Brain microvascular endothelial cell (primary cell): ENCODE data around the gene AUTS2.

Source experiments
- DNase-seq: peaks from one replicate; pipeline ENCODE4 v3.0.0-alpha.2; 2020
- H3K27ac ChIP-seq: fragments of 250-450 bp; sonication (Bioruptor Pico); 2 replicates; pipeline ENCODE4 v1.5.1; 2020; ENCODE audit warnings: mild to moderate bottlenecking, moderate library complexity
- H3K27me3 ChIP-seq: fragments of 250-450 bp; sonication (Bioruptor Pico); replicated peaks from 2 replicates; pipeline ENCODE4 v1.5.1; 2020; ENCODE audit warnings: mild to moderate bottlenecking
- H3K36me3 ChIP-seq: fragments of 250-450 bp; sonication (Bioruptor Pico); replicated peaks from 2 replicates; pipeline ENCODE4 v1.5.1; 2020; ENCODE audit warnings: mild to moderate bottlenecking
- H3K4me3 ChIP-seq: 2 replicates; pipeline ENCODE4 v1.5.1; 2011; ENCODE audit warnings: low read depth, mild to moderate bottlenecking, control low read depth, low read length, moderate library complexity
- CTCF ChIP-seq: IDR thresholded peaks from 2 replicates; pipeline ENCODE4 v1.5.1; 2011; ENCODE audit warnings: low read depth, mild to moderate bottlenecking, moderate library complexity, low read length, control low read depth, inconsistent platforms; ENCODE audit errors: missing control alignments
- in situ Hi-C: cut with HindIII; loops from 2 replicates; pipeline ENCODE4 v1.10.0; 2017; ENCODE audit warnings: low sequenced_read_pairs, low pct_ligation_motif_present

The AUTS2 gene

GRCh38 chr7:69608878-69609277, 10.6 kb downstream of the AUTS2 start:
- in situ Hi-C loops = no loop called here
- Histone ChIP-seq H3K4me3 (no peak overlapping the region), H3K36me3 (no peaks in the 10 kb centered on the region), H3K27me3 (no peaks in the 10 kb centered on the region), H3K27ac (no peak overlapping the region)
- no peak for DNase-seq
- TF ChIP-seq CTCF = no peak

GRCh38 chr7:69609541-69610373, 11.5 kb downstream of the AUTS2 start:
- no peaks in the 10 kb centered on the region for H3K27me3 ChIP-seq
- no peak for TF ChIP-seq CTCF
- H3K36me3 ChIP-seq = no peaks in the 10 kb centered on the region
- in situ Hi-C loops = no loop called here
- H3K27ac ChIP-seq = no peak overlapping the region
- no peak overlapping the region for H3K4me3 ChIP-seq
- DNase-seq = no peak

DNA sequence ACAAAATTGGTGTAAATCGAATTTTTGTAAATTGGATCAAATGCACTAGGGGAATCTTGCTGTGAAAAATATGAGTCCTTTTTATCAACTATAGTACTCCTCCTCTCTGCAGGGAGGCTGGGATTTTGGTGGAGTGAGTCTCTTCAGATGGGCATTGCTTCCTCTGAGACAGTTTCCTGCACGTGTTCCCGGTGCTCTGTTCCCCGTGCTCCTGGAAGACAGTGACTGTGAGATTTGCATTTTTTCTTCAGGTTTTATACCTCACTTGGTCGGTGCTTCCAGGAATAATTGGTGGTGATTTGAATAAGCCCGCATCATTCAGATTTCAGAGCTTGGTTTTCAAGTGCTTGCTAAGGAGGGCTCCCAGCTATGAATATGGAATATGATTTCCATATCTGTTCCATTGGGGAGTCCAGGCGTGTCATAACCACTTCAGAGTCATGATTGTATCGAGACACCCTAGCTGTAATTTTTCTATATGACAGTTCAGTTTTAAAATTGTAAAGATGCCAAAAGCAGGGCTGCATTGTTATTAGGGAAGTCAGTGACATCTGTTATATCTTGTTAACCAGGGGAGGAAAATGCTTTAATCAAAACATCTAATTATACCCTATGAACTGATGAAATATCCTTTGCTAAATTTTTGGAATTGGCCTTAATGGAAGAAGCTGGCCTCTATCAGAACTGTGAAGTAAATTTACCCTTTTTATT, 12.3 kb downstream of the AUTS2 start:
- in situ Hi-C loops = no loop called here
- H3K4me3 ChIP-seq = no peak overlapping the region
- TF ChIP-seq CTCF = no peak
- no peak overlapping the region for H3K27ac ChIP-seq
- no peak for DNase-seq
- H3K36me3 ChIP-seq = no peaks in the 10 kb centered on the region
- no peaks in the 10 kb centered on the region for H3K27me3 ChIP-seq

GRCh38 chr7:69612981-69613380, 14.7 kb downstream of the AUTS2 start:
- Histone ChIP-seq H3K27ac (no peak overlapping the region), H3K27me3 (no peaks in the 10 kb centered on the region), H3K4me3 (no peak overlapping the region), H3K36me3 (no peaks in the 10 kb centered on the region)
- in situ Hi-C loops = no loop called here
- DNase-seq = no peak
- no peak for TF ChIP-seq CTCF

- in situ Hi-C loops = no loop called here
- Histone ChIP-seq H3K36me3 (no peaks in the 10 kb centered on the region), H3K4me3 (no peak overlapping the region), H3K27me3 (no peaks in the 10 kb centered on the region), H3K27ac (no peak overlapping the region)
- no peak for TF ChIP-seq CTCF
- no peak for DNase-seq
These were observed 15.6 kb downstream of the AUTS2 start for GRCh38 chr7:69613846-69614245.
